ENCODE data around the gene E2F4.

Gene E2F4

DNA sequence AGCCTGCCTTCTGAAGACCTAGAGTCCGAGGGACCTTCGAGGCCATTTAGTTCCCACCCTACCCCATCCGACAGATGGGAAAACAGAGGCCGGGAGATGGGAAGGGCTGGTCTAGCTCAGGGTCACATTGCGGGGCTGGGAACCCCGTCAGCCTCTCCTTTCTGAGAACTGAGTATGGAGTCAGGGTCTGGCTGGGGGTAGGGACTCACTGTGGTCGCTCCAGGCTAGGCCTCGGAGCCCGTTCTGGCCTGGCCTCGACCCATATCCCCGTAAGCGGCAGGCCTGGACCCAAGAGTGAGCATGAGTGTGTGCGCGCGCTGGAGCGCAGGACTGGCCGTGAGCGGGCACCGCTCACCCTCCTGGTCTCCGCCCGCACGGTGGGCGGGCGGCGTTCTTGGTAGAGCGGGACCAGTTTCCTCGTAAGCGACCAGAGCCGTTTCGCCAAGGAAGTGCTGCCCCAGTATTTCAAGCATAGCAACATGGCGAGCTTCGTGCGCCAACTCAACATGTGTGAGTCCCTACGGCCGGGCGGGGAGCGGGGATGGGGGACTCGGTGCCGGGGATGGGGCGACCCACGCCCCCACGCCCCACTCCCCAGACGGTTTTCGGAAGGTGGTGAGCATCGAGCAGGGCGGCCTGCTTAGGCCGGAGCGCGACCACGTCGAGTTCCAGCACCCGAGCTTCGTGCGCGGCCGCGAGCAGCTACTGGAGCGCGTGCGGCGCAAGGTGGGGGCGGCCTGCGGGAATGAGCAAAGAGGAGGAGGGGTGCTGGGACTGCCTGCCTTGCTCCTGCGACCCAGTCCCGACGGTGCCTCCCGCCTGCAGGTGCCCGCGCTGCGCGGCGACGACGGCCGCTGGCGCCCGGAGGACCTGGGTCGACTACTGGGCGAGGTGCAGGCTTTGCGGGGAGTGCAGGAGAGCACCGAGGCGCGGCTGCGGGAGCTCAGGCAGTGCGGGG, 26.6 kb upstream of the E2F4 start:
- TF ChIP-seq YY1 (IDR thresholded peaks at IDR 0.05; ENCODE audit: insufficient read depth, insufficient read length): no peak
- Histone ChIP-seq H3K9me3 (ENCODE audit: insufficient read depth, low read length) (no peaks in the 10 kb centered on the region), H3K9ac (ENCODE audit: insufficient read length, low read depth) (peak overlapping the region; percentile 39), H3K4me1 (ENCODE audit: insufficient read depth, insufficient read length) (peaks cover 14% of the 10 kb centered on the region), H3K4me3 (ENCODE audit: insufficient read length, low read depth) (peak overlapping the region; percentile 3), H3K36me3 (ENCODE audit: insufficient read depth, insufficient read length, low read length) (no peaks in the 10 kb centered on the region), H3K27me3 (ENCODE audit: insufficient read depth, insufficient read length) (peaks cover 90% of the 10 kb centered on the region)
- DNase-seq (ENCODE audit: low read depth, low spot score): no peak

DNA sequence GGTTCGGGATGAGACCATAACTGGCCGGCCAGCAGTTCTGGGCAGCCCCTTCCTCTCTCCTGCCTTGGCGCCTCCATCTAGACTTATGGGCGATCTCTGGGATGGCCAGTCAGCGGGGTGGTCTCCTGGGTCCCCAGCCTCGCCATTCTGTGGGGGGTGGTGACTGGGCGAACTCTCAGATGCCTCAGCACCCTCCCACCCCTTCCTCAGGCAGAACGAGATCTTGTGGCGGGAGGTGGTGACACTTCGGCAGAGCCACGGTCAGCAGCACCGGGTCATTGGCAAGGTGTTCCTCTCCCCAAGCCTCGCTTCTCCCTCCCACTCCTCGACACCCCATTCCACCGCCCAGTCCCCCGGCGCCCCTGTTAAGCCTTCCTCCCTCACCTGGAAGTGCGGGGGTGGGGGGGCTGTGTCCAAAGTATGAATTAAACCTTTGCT, 25.8 kb upstream of the E2F4 start:
- H3K9me3 ChIP-seq (ENCODE audit: insufficient read depth, low read length): no peaks in the 10 kb centered on the region
- H3K36me3 ChIP-seq (ENCODE audit: insufficient read depth, insufficient read length, low read length): no peaks in the 10 kb centered on the region
- peaks cover 84% of the 10 kb centered on the region for H3K27me3 ChIP-seq (ENCODE audit: insufficient read depth, insufficient read length)
- H3K9ac ChIP-seq (ENCODE audit: insufficient read length, low read depth): no peak overlapping the region
- no peak for DNase-seq (ENCODE audit: low read depth, low spot score)
- peaks cover 14% of the 10 kb centered on the region for H3K4me1 ChIP-seq (ENCODE audit: insufficient read depth, insufficient read length)
- TF ChIP-seq YY1 (IDR thresholded peaks at IDR 0.05; ENCODE audit: insufficient read depth, insufficient read length): no peak
- no peak for TF ChIP-seq ZNF274 (IDR thresholded peaks at IDR 0.05; ENCODE audit: low read depth, low read length)
- no peak for TF ChIP-seq SUZ12 (IDR thresholded peaks at IDR 0.05; ENCODE audit: extremely low read depth, insufficient read depth, insufficient read length)
- no peak overlapping the region for H3K4me3 ChIP-seq (ENCODE audit: insufficient read length, low read depth)

DNA sequence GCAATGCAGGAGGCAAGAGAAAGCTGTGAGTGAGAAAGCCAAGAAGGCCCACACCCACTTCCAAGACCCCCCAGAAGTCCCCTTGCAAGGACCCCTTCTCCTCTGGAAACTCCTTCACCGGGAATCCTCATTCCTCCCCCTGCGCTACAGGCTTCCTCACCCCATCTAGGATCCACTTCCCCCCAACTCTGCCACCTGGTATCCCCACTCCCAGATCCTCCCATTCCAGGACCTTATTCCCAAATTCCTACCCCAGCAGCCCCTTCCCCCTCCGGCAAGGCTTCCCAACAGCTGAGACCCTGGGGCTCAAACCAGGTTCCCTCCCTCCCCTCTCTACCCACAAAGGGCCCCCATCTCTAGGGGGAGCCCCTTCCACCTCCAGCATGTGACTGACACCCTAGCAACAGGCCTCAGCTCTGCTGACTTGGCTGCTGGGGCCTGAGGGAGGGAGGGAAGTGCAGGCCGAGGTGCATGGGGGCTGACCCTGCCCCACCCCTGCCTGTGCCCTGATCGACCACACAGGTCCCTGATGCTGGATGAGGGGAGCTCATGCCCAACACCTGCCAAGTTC, 25.3 kb upstream of the E2F4 start:
- TF ChIP-seq ZNF274 (IDR thresholded peaks at IDR 0.05; ENCODE audit: low read depth, low read length): no peak
- TF ChIP-seq SUZ12 (IDR thresholded peaks at IDR 0.05; ENCODE audit: extremely low read depth, insufficient read depth, insufficient read length): no peak
- TF ChIP-seq YY1 (IDR thresholded peaks at IDR 0.05; ENCODE audit: insufficient read depth, insufficient read length): no peak
- no peak overlapping the region for H3K4me3 ChIP-seq (ENCODE audit: insufficient read length, low read depth)
- peaks cover 12% of the 10 kb centered on the region for H3K4me1 ChIP-seq (ENCODE audit: insufficient read depth, insufficient read length)
- no peak for DNase-seq (ENCODE audit: low read depth, low spot score)
- no peaks in the 10 kb centered on the region for H3K9me3 ChIP-seq (ENCODE audit: insufficient read depth, low read length)
- peaks cover 82% of the 10 kb centered on the region for H3K27me3 ChIP-seq (ENCODE audit: insufficient read depth, insufficient read length)
- no peaks in the 10 kb centered on the region for H3K36me3 ChIP-seq (ENCODE audit: insufficient read depth, insufficient read length, low read length)
- H3K9ac ChIP-seq (ENCODE audit: insufficient read length, low read depth): no peak overlapping the region

DNA sequence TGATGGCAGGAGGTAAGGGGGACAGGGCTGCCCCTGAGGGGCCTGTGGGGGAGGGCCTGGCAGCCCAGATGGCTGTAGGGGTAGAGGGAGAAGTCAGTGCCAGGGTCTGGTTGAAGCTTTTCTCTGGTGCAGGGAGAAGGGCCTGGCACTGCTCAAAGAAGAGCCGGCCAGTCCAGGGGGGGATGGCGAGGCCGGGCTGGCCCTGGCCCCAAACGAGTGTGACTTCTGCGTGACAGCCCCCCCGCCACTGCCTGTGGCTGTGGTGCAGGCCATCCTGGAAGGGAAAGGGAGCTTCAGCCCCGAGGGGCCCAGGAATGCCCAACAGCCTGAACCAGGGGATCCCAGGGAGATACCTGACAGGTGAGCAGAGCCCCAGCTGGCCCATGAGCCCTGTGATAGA, 24.4 kb upstream of the E2F4 start:
- H3K9ac ChIP-seq (ENCODE audit: insufficient read length, low read depth): no peak overlapping the region
- H3K36me3 ChIP-seq (ENCODE audit: insufficient read depth, insufficient read length, low read length): no peaks in the 10 kb centered on the region
- no peak for DNase-seq (ENCODE audit: low read depth, low spot score)
- TF ChIP-seq SUZ12 (IDR thresholded peaks at IDR 0.05; ENCODE audit: extremely low read depth, insufficient read depth, insufficient read length) (no peak), YY1 (IDR thresholded peaks at IDR 0.05; ENCODE audit: insufficient read depth, insufficient read length) (no peak), ZNF274 (IDR thresholded peaks at IDR 0.05; ENCODE audit: low read depth, low read length) (no peak)
- H3K27me3 ChIP-seq (ENCODE audit: insufficient read depth, insufficient read length): peaks cover 82% of the 10 kb centered on the region
- H3K9me3 ChIP-seq (ENCODE audit: insufficient read depth, low read length): no peaks in the 10 kb centered on the region
- no peak overlapping the region for H3K4me3 ChIP-seq (ENCODE audit: insufficient read length, low read depth)
- peaks cover 12% of the 10 kb centered on the region for H3K4me1 ChIP-seq (ENCODE audit: insufficient read depth, insufficient read length)

DNA sequence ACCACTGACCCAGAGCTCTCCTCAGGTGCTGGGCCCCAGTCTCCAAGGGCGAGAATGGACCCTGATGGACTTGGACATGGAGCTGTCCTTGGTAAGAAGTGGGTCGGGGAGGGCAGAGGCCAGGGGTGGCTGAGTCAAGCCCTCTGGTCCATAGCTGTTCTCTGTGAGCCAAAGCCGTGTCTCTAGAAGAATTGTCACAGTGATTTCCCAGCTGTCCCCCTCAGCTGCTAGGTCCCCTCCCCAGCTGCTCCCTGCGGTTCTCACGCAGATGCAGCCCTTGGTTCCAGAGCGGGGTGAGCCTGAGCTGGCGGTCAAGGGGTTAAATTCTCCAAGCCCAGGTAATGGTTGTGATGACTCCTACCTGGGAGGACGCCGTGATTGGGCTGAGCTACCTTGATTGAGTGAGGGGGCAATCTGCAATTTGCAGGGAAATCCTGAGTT, 22.9 kb upstream of the E2F4 start:
- Histone ChIP-seq H3K4me3 (ENCODE audit: insufficient read length, low read depth) (no peak overlapping the region), H3K9ac (ENCODE audit: insufficient read length, low read depth) (peak overlapping the region; percentile 57), H3K36me3 (ENCODE audit: insufficient read depth, insufficient read length, low read length) (no peaks in the 10 kb centered on the region), H3K9me3 (ENCODE audit: insufficient read depth, low read length) (no peaks in the 10 kb centered on the region), H3K4me1 (ENCODE audit: insufficient read depth, insufficient read length) (peaks cover 8% of the 10 kb centered on the region), H3K27me3 (ENCODE audit: insufficient read depth, insufficient read length) (peaks cover 81% of the 10 kb centered on the region)
- TF ChIP-seq ZNF274 (IDR thresholded peaks at IDR 0.05; ENCODE audit: low read depth, low read length) (no peak), SUZ12 (IDR thresholded peaks at IDR 0.05; ENCODE audit: extremely low read depth, insufficient read depth, insufficient read length) (no peak), YY1 (IDR thresholded peaks at IDR 0.05; ENCODE audit: insufficient read depth, insufficient read length) (no peak)
- DNase-seq (ENCODE audit: low read depth, low spot score): no peak

DNA sequence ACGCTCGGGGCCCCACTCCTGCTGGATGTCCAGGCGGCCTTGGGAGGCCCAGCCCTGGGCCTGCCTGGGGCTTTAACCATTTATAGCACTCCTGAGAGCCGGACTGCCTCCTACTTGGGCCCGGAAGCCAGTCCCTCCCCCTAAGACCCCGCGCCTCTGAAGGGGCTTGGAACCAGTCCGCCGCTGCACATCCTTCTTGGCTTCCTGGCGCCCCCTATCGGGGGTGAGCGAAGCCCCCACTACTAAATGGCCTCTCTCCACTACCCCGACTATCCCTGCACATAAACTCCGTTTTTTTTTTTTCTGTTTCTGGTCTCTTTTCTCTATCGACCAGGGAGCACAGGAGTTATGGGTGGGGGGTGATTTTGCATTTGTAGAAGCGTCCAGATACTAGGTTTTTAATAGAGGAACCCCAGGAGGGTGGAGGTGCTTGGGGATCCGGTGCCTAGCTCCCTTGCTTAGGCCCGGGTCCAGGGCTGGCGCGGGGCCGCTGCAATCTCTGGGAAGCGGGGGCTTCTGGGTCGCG, 22.2 kb upstream of the E2F4 start:
- Histone ChIP-seq H3K9me3 (ENCODE audit: insufficient read depth, low read length) (no peaks in the 10 kb centered on the region), H3K27me3 (ENCODE audit: insufficient read depth, insufficient read length) (peaks cover 81% of the 10 kb centered on the region), H3K4me3 (ENCODE audit: insufficient read length, low read depth) (peak overlapping the region; percentile 75), H3K36me3 (ENCODE audit: insufficient read depth, insufficient read length, low read length) (no peaks in the 10 kb centered on the region), H3K9ac (ENCODE audit: insufficient read length, low read depth) (peak overlapping the region; percentile 79), H3K4me1 (ENCODE audit: insufficient read depth, insufficient read length) (peaks cover 11% of the 10 kb centered on the region)
- TF ChIP-seq ZNF274 (IDR thresholded peaks at IDR 0.05; ENCODE audit: low read depth, low read length): no peak
- TF ChIP-seq YY1 (IDR thresholded peaks at IDR 0.05; ENCODE audit: insufficient read depth, insufficient read length): no peak
- TF ChIP-seq SUZ12 (IDR thresholded peaks at IDR 0.05; ENCODE audit: extremely low read depth, insufficient read depth, insufficient read length): no peak
- DNase-seq (ENCODE audit: low read depth, low spot score): no peak

All from NT2/D1 (cell line).